SK-N-SH treated with all-trans-retinoic acid at 6 μM for 48 hours (cell line): ENCODE results near the gene CBX1.
"Not testable (repeated sequence)": the region's sequence is repeated elsewhere in the genome, so short reads cannot be mapped to it uniquely, and the experiment has no call there.

Experiments
- ATAC-seq: fragments of 200-7000 bp; cut with Tn5 transposase; 3 replicates; pipeline ENCODE4 v1.9.1; 2020; ENCODE audit warnings: mild to moderate bottlenecking, moderate library complexity
- ARNTL ChIP-seq: fragments of 450-650 bp; formaldehyde crosslinking; IDR thresholded peaks from 2 replicates; pipeline ENCODE4 v1.5.0; 2020; ENCODE audit warnings: low read depth, mild to moderate bottlenecking, moderate library complexity, borderline replicate concordance
- BACH2 ChIP-seq: fragments of 250-450 bp; sonication (Bioruptor Pico); IDR thresholded peaks from 2 replicates; pipeline ENCODE4 v1.9.0; 2021; ENCODE audit warnings: mild to moderate bottlenecking, borderline replicate concordance
- CSDC2 ChIP-seq: fragments of 250-450 bp; sonication (Bioruptor Pico); IDR thresholded peaks from 2 replicates; pipeline ENCODE4 v1.5.0; 2020; ENCODE audit warnings: mild to moderate bottlenecking, moderate library complexity
- GLIS3 ChIP-seq: fragments of 250-450 bp; sonication (Bioruptor Pico); IDR thresholded peaks from 2 replicates; pipeline ENCODE4 v1.5.0; 2020; ENCODE audit warnings: mild to moderate bottlenecking, moderate library complexity
- ISL1 ChIP-seq: fragments of 250-450 bp; sonication (Bioruptor Pico); IDR thresholded peaks from 2 replicates; pipeline ENCODE4 v2.1.2; 2022; ENCODE audit warnings: mild to moderate bottlenecking, moderate library complexity
- OSR1 ChIP-seq: fragments of 250-450 bp; sonication (Bioruptor Pico); IDR thresholded peaks from 2 replicates; pipeline ENCODE4 v1.8.0; 2022; ENCODE audit warnings: moderate library complexity, mild to moderate bottlenecking, inconsistent platforms
- PPARA ChIP-seq: fragments of 250-450 bp; sonication (Bioruptor Pico); IDR thresholded peaks from 2 replicates; pipeline ENCODE4 v1.5.0; 2020; ENCODE audit warnings: mild to moderate bottlenecking, borderline replicate concordance
- RARB ChIP-seq: fragments of 250-450 bp; sonication (Bioruptor Pico); IDR thresholded peaks from 2 replicates; pipeline ENCODE4 v1.8.0; 2021; ENCODE audit warnings: mild to moderate bottlenecking, moderate library complexity
- SNAI2 ChIP-seq: fragments of 250-450 bp; sonication (Bioruptor Pico); IDR thresholded peaks from 2 replicates; pipeline ENCODE4 v1.5.0; 2020; ENCODE audit warnings: mild to moderate bottlenecking, moderate library complexity
- TCF4 ChIP-seq: fragments of 250-450 bp; sonication (Bioruptor Pico); IDR thresholded peaks from 2 replicates; pipeline ENCODE4 v1.8.0; 2021; ENCODE audit warnings: mild to moderate bottlenecking, moderate library complexity, borderline replicate concordance
- TOX ChIP-seq: fragments of 250-450 bp; sonication (Bioruptor Pico); IDR thresholded peaks from 2 replicates; pipeline ENCODE4 v1.8.0; 2021; ENCODE audit warnings: mild to moderate bottlenecking, moderate library complexity, borderline replicate concordance
- TSHZ2 ChIP-seq: fragments of 250-450 bp; sonication (Bioruptor Pico); IDR thresholded peaks from 2 replicates; pipeline ENCODE4 v1.5.0; 2020; ENCODE audit warnings: mild to moderate bottlenecking, moderate library complexity
- ZC3H10 ChIP-seq: fragments of 250-450 bp; sonication (Bioruptor Pico); IDR thresholded peaks from 2 replicates; pipeline ENCODE4 v1.5.1; 2021; ENCODE audit warnings: mild to moderate bottlenecking, moderate library complexity
- ZFP3 ChIP-seq: fragments of 250-450 bp; sonication (Bioruptor Pico); IDR thresholded peaks from 2 replicates; pipeline ENCODE4 v1.5.0; 2020; ENCODE audit warnings: mild to moderate bottlenecking, moderate library complexity
- ZFP30 ChIP-seq: fragments of 450-650 bp; formaldehyde crosslinking; IDR thresholded peaks from 2 replicates; pipeline ENCODE4 v1.5.0; 2022; ENCODE audit warnings: mild to moderate bottlenecking, moderate library complexity
- ZNF565 ChIP-seq: fragments of 450-650 bp; formaldehyde crosslinking; conservative IDR thresholded peaks from 2 replicates; pipeline ENCODE4 v1.5.0; 2020; ENCODE audit warnings: low read depth, mild to moderate bottlenecking, moderate library complexity
- ZNF70 ChIP-seq: fragments of 450-650 bp; formaldehyde crosslinking; IDR thresholded peaks from 2 replicates; pipeline ENCODE4 v1.5.0; 2020; ENCODE audit warnings: mild to moderate bottlenecking, moderate library complexity
- ZNF8 ChIP-seq: fragments of 450-650 bp; formaldehyde crosslinking; IDR thresholded peaks from 2 replicates; pipeline ENCODE4 v1.5.0; 2020; ENCODE audit warnings: mild to moderate bottlenecking, moderate library complexity
- TF ChIP-seq, protein P1 (sequence below): fragments of 250-450 bp; sonication (Bioruptor Pico); IDR thresholded peaks from 2 replicates; pipeline ENCODE4 v1.8.0; 2021; ENCODE audit warnings: low read depth, mild to moderate bottlenecking, moderate library complexity, borderline replicate concordance
- TF ChIP-seq, protein P2 (sequence below): fragments of 250-450 bp; sonication (Bioruptor Pico); IDR thresholded peaks from 2 replicates; pipeline ENCODE4 v1.5.1; 2020; ENCODE audit warnings: low read depth, mild to moderate bottlenecking, moderate library complexity
- TF ChIP-seq, protein P3 (sequence below): fragments of 250-450 bp; sonication (Bioruptor Pico); IDR thresholded peaks from 2 replicates; pipeline ENCODE4 v1.5.1; 2021; ENCODE audit warnings: mild to moderate bottlenecking, moderate library complexity

Gene CBX1

DNA sequence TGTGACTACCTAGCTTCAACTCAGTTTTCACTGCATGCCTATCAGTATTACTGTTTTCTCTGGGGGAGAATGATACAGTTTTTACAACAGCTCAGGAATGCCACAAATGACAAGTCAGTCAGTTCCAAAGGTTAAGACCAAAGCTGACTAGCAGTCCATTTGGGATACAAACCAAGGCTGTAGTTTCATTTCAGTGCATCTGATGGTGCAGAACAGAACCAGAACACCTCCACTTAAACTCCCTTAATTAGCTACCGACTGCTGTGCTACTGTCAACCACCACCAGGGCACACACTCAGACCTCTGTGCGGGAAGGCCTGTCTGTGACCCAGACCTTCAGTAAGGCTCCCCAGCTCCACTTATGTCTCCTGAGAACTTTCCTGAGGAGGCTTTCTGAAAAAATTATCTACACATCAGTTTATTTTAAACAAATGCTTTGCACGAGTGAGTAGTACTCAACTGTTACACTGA is 32.8 kb downstream of the CBX1 start (continued):
- TF ChIP-seq ZC3H10 = no peak
- no peak for TF ChIP-seq ZNF565
- no peak for TF ChIP-seq GLIS3 (CRISPR knock-in tag)
- no peak for TF ChIP-seq ZFP30 (CRISPR knock-in tag)

DNA sequence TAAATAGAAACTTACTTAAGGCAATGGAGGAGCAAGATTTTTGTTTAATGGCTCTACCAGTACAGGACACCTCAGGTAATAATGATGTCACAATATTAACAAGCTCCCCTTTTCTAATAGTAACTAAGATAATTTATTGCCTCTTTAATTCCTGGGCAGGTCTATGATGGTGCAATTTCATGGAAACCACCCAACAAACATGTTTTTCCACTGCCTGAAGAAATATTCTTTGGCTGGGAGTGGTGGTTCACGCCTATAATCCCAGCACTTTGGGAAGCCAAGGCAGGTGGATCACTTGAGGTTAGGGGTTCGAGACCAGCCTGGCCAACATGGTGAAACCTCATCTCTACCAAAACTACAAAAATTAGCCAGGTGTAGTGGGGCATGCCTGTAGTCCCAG is 33.5 kb downstream of the CBX1 start:
- ATAC-seq = not testable (repeated sequence)

DNA sequence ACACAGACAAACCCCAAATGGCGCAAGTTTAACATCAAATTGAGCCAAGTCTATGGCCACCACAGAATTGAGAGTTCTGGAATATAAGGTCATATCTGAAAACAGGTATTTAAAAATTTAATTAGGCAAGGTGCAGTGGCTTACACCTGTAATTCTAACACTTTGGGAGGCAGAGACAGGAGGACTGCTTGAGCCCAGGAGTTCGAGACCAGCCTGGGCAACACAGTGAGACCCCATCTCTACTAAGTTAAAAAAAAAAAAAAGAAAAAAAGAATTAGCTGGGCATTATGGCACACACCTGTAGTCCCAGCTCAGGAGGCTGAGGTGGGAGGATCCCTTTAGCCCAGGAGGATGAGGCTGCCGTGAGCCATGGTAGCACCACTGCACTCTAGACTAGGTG is 34.0 kb downstream of the CBX1 start:
- no peak for ATAC-seq
- TF ChIP-seq TOX (CRISPR knock-in tag) (no peak), TCF4 (CRISPR knock-in tag) (no peak), SNAI2 (CRISPR knock-in tag) (no peak), GLIS3 (CRISPR knock-in tag) (no peak), CSDC2 (CRISPR knock-in tag) (no peak), ZFP30 (CRISPR knock-in tag) (no peak), ARNTL (no peak), ZFP3 (CRISPR knock-in tag) (no peak), OSR1 (CRISPR knock-in tag) (no peak), ZC3H10 (no peak), RARB (no peak), ISL1 (CRISPR knock-in tag) (no peak), TSHZ2 (CRISPR knock-in tag) (no peak), BACH2 (CRISPR knock-in tag) (no peak)
- TF ChIP-seq, protein P1, sequence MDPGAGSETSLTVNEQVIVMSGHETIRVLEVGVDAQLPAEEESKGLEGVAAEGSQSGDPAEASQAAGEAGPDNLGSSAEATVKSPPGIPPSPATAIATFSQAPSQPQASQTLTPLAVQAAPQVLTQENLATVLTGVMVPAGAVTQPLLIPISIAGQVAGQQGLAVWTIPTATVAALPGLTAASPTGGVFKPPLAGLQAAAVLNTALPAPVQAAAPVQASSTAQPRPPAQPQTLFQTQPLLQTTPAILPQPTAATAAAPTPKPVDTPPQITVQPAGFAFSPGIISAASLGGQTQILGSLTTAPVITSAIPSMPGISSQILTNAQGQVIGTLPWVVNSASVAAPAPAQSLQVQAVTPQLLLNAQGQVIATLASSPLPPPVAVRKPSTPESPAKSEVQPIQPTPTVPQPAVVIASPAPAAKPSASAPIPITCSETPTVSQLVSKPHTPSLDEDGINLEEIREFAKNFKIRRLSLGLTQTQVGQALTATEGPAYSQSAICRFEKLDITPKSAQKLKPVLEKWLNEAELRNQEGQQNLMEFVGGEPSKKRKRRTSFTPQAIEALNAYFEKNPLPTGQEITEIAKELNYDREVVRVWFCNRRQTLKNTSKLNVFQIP (CRISPR knock-in tag) = no peak
- TF ChIP-seq, protein P2, sequence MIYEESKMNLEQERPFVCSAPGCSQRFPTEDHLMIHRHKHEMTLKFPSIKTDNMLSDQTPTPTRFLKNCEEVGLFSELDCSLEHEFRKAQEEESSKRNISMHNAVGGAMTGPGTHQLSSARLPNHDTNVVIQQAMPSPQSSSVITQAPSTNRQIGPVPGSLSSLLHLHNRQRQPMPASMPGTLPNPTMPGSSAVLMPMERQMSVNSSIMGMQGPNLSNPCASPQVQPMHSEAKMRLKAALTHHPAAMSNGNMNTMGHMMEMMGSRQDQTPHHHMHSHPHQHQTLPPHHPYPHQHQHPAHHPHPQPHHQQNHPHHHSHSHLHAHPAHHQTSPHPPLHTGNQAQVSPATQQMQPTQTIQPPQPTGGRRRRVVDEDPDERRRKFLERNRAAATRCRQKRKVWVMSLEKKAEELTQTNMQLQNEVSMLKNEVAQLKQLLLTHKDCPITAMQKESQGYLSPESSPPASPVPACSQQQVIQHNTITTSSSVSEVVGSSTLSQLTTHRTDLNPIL (CRISPR knock-in tag) = no peak
- TF ChIP-seq, protein P3, sequence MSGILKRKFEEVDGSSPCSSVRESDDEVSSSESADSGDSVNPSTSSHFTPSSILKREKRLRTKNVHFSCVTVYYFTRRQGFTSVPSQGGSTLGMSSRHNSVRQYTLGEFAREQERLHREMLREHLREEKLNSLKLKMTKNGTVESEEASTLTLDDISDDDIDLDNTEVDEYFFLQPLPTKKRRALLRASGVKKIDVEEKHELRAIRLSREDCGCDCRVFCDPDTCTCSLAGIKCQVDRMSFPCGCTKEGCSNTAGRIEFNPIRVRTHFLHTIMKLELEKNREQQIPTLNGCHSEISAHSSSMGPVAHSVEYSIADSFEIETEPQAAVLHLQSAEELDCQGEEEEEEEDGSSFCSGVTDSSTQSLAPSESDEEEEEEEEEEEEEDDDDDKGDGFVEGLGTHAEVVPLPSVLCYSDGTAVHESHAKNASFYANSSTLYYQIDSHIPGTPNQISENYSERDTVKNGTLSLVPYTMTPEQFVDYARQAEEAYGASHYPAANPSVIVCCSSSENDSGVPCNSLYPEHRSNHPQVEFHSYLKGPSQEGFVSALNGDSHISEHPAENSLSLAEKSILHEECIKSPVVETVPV (CRISPR knock-in tag) = no peak

DNA sequence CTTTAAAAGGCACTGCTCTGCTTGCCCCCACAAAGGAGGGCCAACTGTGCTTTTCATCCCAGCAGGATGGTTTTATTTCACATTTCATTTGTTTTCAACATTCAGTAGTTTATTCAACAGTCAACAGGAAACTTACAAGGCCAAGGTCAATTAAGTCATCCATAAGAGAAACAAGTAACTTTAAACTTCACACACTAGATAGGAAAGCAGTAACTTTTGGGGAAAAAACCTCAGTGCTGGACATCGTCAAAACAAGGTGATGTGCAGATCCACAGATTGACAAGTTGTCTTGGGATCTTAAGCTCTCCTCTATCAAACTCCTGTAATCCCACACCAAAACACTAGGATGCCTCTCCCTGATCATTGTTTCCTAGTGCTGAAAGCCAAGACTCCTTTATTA is 34.6 kb downstream of the CBX1 start:
- ATAC-seq = no peak
- TF ChIP-seq PPARA (CRISPR knock-in tag) (no peak), ZFP3 (CRISPR knock-in tag) (no peak), TCF4 (CRISPR knock-in tag) (no peak), ISL1 (CRISPR knock-in tag) (no peak), ZFP30 (CRISPR knock-in tag) (no peak), ZNF565 (no peak), ZNF70 (CRISPR knock-in tag) (no peak), ZC3H10 (no peak), OSR1 (CRISPR knock-in tag) (no peak), ZNF8 (CRISPR knock-in tag) (no peak), CSDC2 (CRISPR knock-in tag) (no peak), TOX (CRISPR knock-in tag) (no peak), GLIS3 (CRISPR knock-in tag) (no peak), ARNTL (no peak)
- TF ChIP-seq, protein P1 (CRISPR knock-in tag) = no peak
- TF ChIP-seq, protein P2 (CRISPR knock-in tag) = no peak
- TF ChIP-seq, all 23 proteins: peak for 0
